GM10266 (cell line): ENCODE measurements around the gene LMF1.

Source experiments
- DNase-seq: peaks from one replicate; pipeline ENCODE4 v3.0.0; 2012; ENCODE audit errors: extremely low spot score
- TF ChIP-seq, protein P1 (sequence below): IDR thresholded peaks from 2 replicates; pipeline ENCODE4 v1.5.1; 2012; ENCODE audit warnings: mild to moderate bottlenecking, low read depth; ENCODE audit not compliant: control insufficient read depth, insufficient read depth; ENCODE audit errors: missing control alignments

Gene LMF1

DNA sequence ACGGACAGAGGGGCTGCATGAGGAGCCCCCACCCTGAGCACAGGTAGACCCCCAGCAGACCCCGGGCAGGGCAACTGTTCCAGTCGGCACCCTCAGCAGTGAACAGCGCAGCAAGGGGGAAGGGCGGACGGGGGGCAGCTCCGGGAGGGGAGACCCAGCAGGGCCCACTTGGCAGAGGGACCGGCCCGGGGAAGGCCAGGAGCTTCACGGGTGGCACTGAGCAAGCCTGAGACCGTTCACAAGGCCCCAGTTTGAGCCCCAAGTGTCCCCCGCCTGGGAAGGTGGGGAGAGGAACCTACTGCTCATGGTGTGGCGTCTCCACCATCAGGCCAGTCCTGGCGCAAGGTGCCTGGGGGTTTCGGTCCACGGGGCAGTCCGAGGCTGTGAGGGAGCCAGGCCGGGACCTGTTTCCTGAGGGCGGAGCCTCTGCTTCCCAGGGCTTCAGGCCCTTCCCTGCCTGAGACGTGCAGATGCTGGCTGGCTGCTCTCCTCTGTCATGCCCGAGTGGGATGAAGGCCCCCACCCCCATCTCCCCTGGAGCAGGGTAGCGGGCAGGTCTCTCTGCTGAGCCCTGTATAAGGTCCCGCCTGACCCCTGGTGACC lies 115.9 kb downstream of the LMF1 start:
- no peak for DNase-seq
- TF ChIP-seq, protein P1, sequence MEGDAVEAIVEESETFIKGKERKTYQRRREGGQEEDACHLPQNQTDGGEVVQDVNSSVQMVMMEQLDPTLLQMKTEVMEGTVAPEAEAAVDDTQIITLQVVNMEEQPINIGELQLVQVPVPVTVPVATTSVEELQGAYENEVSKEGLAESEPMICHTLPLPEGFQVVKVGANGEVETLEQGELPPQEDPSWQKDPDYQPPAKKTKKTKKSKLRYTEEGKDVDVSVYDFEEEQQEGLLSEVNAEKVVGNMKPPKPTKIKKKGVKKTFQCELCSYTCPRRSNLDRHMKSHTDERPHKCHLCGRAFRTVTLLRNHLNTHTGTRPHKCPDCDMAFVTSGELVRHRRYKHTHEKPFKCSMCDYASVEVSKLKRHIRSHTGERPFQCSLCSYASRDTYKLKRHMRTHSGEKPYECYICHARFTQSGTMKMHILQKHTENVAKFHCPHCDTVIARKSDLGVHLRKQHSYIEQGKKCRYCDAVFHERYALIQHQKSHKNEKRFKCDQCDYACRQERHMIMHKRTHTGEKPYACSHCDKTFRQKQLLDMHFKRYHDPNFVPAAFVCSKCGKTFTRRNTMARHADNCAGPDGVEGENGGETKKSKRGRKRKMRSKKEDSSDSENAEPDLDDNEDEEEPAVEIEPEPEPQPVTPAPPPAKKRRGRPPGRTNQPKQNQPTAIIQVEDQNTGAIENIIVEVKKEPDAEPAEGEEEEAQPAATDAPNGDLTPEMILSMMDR = no peak

DNA sequence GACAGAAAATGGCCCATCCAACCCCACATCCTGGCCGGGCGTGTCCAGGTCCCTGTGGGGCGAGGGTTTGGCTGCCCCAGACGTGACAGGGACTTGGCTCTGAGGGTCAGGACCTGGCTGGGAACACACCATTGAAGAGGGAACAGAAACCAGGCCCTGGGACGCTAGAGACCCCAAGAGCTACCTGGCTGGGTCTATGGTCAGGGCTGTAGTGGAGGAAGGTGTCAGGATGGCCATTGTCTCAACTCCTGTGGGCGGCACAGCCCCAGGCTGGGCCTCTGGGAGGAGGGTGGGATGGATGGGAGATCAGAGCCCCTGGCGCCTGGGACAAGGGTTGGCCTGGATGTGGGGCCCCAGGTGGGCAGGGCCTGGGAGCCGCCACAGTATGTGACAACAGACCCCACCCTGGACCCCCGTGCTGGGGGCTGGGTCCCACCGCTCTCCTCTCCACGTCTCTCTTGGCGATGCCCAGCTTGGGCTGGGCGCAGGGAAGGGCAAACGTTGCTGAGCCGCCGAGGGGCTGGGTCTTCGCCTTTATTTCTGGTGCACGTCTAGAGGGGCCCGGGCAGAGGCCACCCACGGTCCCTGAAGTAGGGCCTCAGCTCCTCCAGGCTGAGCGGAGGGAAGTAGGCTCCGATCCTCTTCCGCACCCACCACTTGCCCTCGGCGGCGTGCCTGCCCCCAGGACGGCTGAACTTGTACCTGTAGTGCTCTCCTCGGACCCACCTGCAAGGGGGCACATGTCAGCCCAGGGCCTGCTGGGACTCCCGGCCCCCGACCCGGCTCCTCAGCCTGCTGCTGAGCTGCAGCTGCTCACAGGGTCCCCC lies 116.6 kb downstream of the LMF1 start:
- TF ChIP-seq, protein P1 = no peak
- no peak for DNase-seq

DNA sequence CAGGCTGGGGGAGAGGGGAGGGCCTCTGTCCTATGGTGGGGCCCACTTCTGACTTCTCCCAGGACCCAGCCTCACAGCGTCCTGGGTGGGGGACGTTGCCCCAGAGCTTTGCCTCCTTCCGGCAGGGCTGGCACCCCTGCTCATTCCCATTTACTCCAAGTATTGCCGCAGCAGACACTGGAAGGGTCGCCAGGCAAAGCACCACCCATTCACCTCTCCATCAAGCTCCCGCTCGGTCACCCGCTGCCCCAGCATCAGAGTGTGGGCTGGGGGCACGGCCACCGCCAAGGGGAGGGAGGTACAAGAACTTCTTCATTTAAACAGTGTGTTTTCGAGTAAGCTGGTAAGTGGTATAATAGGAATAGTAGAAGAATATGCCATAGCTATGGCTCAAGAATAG lies 117.5 kb downstream of the LMF1 start:
- TF ChIP-seq, protein P1 = no peak
- no peak for DNase-seq

DNA sequence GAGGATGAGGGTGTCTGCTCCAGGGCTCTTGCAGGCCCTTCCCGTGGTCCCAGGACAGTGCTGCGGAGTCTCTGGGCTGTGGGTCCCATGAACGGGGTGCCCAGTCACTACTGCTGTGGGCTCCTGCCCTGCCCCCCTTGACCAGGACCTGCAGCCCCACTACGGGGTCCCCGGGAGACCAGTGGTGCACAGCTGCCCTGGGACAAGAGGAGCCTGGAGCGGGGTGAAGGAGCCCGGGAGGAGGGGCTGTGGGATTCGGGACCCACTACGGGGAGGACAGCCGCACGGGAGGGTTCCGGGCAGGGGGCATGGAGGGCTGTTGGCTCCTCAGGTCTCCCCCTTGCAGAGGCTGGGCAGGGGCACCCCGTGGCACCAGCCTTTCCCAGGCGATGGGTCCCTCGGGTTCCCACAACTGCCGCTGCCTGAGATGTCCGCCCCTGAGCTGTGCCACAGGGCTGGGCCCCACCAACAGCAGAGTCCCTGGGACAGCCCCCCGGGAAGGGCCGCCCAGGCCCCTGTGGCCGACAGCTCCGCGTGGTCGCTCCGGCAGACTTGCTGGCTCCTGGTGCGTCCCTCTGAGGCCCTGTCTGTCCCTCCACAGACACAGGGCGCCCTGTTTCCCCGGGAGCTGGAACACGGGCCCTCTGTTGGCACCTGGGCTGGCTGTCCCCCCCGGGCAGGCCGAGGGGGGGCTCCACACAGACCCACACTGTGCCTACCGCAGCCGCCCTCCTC lies 118.2 kb downstream of the LMF1 start:
- DNase-seq = no peak
- TF ChIP-seq, protein P1 = no peak

DNA sequence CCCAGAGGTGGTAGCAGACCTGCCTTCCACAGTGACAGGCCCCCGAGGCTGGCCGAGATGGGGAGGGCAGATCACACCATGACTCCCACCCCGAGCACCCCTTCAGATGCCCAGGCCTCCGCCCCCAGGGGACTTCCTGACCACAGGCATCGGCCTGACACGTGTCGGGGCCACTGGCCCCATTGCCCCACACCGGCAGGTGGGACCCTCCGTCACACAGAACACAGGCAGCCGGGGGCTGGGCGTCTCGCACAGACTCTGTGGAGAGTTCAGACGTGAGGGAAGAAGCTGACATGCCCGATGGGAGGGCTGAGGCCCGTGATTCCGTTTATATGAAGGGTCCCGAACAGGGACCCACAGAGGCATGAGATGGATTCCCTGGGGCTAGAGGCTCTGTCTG lies 118.9 kb downstream of the LMF1 start:
- DNase-seq = no peak
- TF ChIP-seq, protein P1 = no peak

DNA sequence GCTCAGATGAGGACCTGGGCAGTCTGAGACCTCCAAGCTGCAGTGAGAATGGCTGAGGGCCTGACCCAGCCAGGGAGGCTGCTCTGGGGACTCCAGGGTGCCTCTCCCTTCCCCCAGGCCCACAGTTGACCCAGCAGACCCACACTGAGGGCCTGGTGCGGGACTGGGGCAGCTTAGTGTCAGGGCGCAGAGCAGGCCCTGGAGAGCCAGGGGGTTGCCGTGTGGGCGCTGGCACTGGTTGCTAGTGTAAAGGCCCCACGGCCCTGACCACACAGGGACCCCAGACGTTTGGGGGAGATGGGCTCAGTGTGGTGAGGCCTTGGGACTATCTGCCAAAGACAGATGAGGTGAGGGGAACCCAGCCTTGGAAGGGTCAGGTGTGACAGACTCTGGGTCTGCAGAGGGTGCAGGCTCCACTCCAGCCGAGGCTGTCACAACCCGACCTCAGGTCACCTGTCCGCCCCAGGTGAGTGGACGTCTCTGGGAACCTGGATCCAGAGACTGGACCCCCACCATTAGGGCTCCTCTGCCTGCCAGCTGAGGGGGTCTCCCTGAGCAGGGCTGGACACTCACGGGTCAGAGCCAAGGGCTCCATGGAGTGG lies 119.5 kb downstream of the LMF1 start:
- TF ChIP-seq, protein P1 = no peak
- DNase-seq = no peak
